ENCODE results near the gene ZHX3. TPM values are rescaled to one million over a fixed set of nuclear protein-coding genes. Genes with fewer than 3 reads are reported as not detected.

ZHX3 gene
- total RNA-seq, 3 donors from 2014 or later (not counting 1 experiment from before 2014, with no cell fraction given), result 9.0 to 11.8 (median 10.3) TPM

- Mint-ChIP-seq H3K27ac (no peak overlapping the region), H3K4me1 (peaks cover 5 to 15% of the 10 kb centered on the region in 2 donors), H3K9me3 (no peaks in the 10 kb centered on the region), H3K36me3 (no peaks in the 10 kb centered on the region), H3K27me3 (ENCODE audit: low read depth in 2 of 2) (no peaks in the 10 kb centered on the region), H3K4me3 (no peak overlapping the region)
- no peak for TF ChIP-seq CTCF (IDR thresholded peaks at IDR 0.05)
- intact Hi-C loops (cut with micrococcal nuclease), result no loop called here
- no peak for DNase-seq
- no peak overlapping the region for H3K4me3 ChIP-seq (ENCODE audit: low read length)
- peaks cover 3% of the 10 kb centered on the region for H3K9me3 ChIP-seq (ENCODE audit: control insufficient read depth, insufficient read depth, low read length)
- no peak for ATAC-seq
- WGBS (ENCODE audit: insufficient coverage), result 51% methylated on average over 2 of the region's 3 CpGs
- H3K4me1 ChIP-seq (ENCODE audit: control insufficient read depth, insufficient read depth, low read length), result no peaks in the 10 kb centered on the region
- H3K36me3 ChIP-seq (ENCODE audit: control insufficient read depth, insufficient read depth, low read length), result no peaks in the 10 kb centered on the region
- H3K27me3 ChIP-seq (ENCODE audit: control insufficient read depth, insufficient read depth, low read length), result no peaks in the 10 kb centered on the region
- H3K27ac ChIP-seq (ENCODE audit: low read length), result no peak overlapping the region
Measured at GRCh38 chr20:41308726-41309413, 8.7 kb downstream of the ZHX3 start.

GRCh38 chr20:41308290-41308711 is 9.2 kb downstream of the ZHX3 start:
- H3K9me3 Mint-ChIP-seq, result no peaks in the 10 kb centered on the region
- no peaks in the 10 kb centered on the region for H3K36me3 Mint-ChIP-seq
- DNase-seq (no peak), ATAC-seq (no peak)
- H3K4me3 ChIP-seq (ENCODE audit: low read length), result no peak overlapping the region
- WGBS (ENCODE audit: insufficient coverage), result no CpG with 5 or more reads among the region's 1 CpG
- no peak overlapping the region for H3K27ac ChIP-seq (ENCODE audit: low read length)
- H3K27me3 ChIP-seq (ENCODE audit: control insufficient read depth, insufficient read depth, low read length), result no peaks in the 10 kb centered on the region
- TF ChIP-seq CTCF (IDR thresholded peaks at IDR 0.05), result no peak
- H3K4me1 ChIP-seq (ENCODE audit: control insufficient read depth, insufficient read depth, low read length), result no peaks in the 10 kb centered on the region
- no peaks in the 10 kb centered on the region for H3K27me3 Mint-ChIP-seq (ENCODE audit: low read depth in 2 of 2)
- no peak overlapping the region for H3K27ac Mint-ChIP-seq
- H3K9me3 ChIP-seq (ENCODE audit: control insufficient read depth, insufficient read depth, low read length), result peaks cover 3% of the 10 kb centered on the region
- intact Hi-C loops (cut with micrococcal nuclease), result no loop called here
- no peak overlapping the region for H3K4me3 Mint-ChIP-seq
- no peaks in the 10 kb centered on the region for H3K36me3 ChIP-seq (ENCODE audit: control insufficient read depth, insufficient read depth, low read length)
- H3K4me1 Mint-ChIP-seq, result peaks cover 5 to 15% of the 10 kb centered on the region in 2 donors

GRCh38 chr20:41307021-41307420 is 10.5 kb downstream of the ZHX3 start:
- Histone ChIP-seq H3K4me1 (ENCODE audit: control insufficient read depth, insufficient read depth, low read length) (no peaks in the 10 kb centered on the region), H3K9me3 (ENCODE audit: control insufficient read depth, insufficient read depth, low read length) (peaks cover 2% of the 10 kb centered on the region), H3K4me3 (ENCODE audit: low read length) (no peak overlapping the region), H3K27ac (ENCODE audit: low read length) (no peak overlapping the region), H3K27me3 (ENCODE audit: control insufficient read depth, insufficient read depth, low read length) (no peaks in the 10 kb centered on the region), H3K36me3 (ENCODE audit: control insufficient read depth, insufficient read depth, low read length) (no peaks in the 10 kb centered on the region)
- ATAC-seq (no peak), DNase-seq (no peak)
- H3K27me3 Mint-ChIP-seq (ENCODE audit: low read depth in 2 of 2), result no peaks in the 10 kb centered on the region
- 11% methylated on average over 1 of the region's 1 CpG for WGBS (ENCODE audit: insufficient coverage)
- no peaks in the 10 kb centered on the region for H3K9me3 Mint-ChIP-seq
- no peak for TF ChIP-seq CTCF (IDR thresholded peaks at IDR 0.05)
- H3K4me1 Mint-ChIP-seq, result peaks cover 5 to 15% of the 10 kb centered on the region in 2 donors
- H3K4me3 Mint-ChIP-seq, result no peak overlapping the region
- intact Hi-C loops (cut with micrococcal nuclease), result no loop called here
- no peaks in the 10 kb centered on the region for H3K36me3 Mint-ChIP-seq
- no peak overlapping the region for H3K27ac Mint-ChIP-seq
